OCI-LY3 (cell line): Measurements from ENCODE around the gene FOXD2.

Experiments
- H2AFZ ChIP-seq: fragments of 200-600, 300-600 bp; shearing (Covaris generic); 2 replicates; pipeline ENCODE4 v1.6.0; 2014; ENCODE audit warnings: antibody characterized with exemption, low read depth, low read length
- H3K27ac ChIP-seq: fragments of 200-600, 300-600 bp; sonication (generic); 2 replicates; pipeline ENCODE4 v1.5.1; 2014; ENCODE audit warnings: mild to moderate bottlenecking, low read length, moderate library complexity, mixed read lengths
- H3K27me3 ChIP-seq: fragments of 200-600, 300-600 bp; sonication (generic); 2 replicates; pipeline ENCODE4 v1.6.1; 2014; ENCODE audit warnings: low read depth, low read length, mixed read lengths
- H3K36me3 ChIP-seq: fragments of 200-600, 300-600 bp; sonication (generic); replicated peaks from 2 replicates; pipeline ENCODE3; 2014; ENCODE audit warnings: low read depth, low read length, mixed read lengths
- H3K4me1 ChIP-seq: fragments of 300-600, 200-600 bp; sonication (generic); 2 replicates; pipeline ENCODE4 v1.6.1; 2014; ENCODE audit warnings: low read length, mixed read lengths
- H3K4me2 ChIP-seq: fragments of 200-600, 300-600 bp; sonication (generic); 2 replicates; pipeline ENCODE4 v1.6.1; 2014; ENCODE audit warnings: low read length, mixed read lengths
- H3K4me3 ChIP-seq: fragments of 300-600, 200-600 bp; sonication (generic); 2 replicates; pipeline ENCODE4 v1.5.1; 2014; ENCODE audit warnings: antibody characterized with exemption, mild to moderate bottlenecking, low read length, moderate library complexity
- H3K79me2 ChIP-seq: fragments of 300-600, 200-600 bp; shearing (Covaris generic); 2 replicates; pipeline ENCODE4 v1.6.1; 2014; ENCODE audit warnings: mild to moderate bottlenecking, low read length, mixed read lengths
- H3K9ac ChIP-seq: fragments of 300-600, 200-600 bp; shearing (Covaris generic); 2 replicates; pipeline ENCODE4 v1.6.0; 2014; ENCODE audit warnings: mild to moderate bottlenecking, low read length, moderate library complexity
- H3K9me3 ChIP-seq: fragments of 200-600, 300-600 bp; shearing (Covaris generic); 2 replicates; pipeline ENCODE4 v1.6.1; 2014; ENCODE audit warnings: low read length, mixed read lengths; ENCODE audit not compliant: insufficient read depth
- H4K20me1 ChIP-seq: fragments of 200-600, 300-600 bp; sonication (generic); 2 replicates; pipeline ENCODE4 v1.6.1; 2016; ENCODE audit warnings: low read length, mixed read lengths; ENCODE audit not compliant: insufficient read depth
- EZH2phosphoT487 ChIP-seq: fragments of 200-600 bp; shearing (Covaris generic); IDR thresholded peaks from 2 replicates; pipeline ENCODE4 v1.6.1; 2018; ENCODE audit warnings: antibody characterized with exemption, mixed run types, low read depth
- TF ChIP-seq, protein P1 (sequence below): fragments of 200-600, 300-600 bp; sonication (generic); IDR thresholded peaks from 2 replicates; pipeline ENCODE4 v1.5.1; 2014; ENCODE audit warnings: antibody characterized with exemption, low read length, low read depth

Gene FOXD2

DNA sequence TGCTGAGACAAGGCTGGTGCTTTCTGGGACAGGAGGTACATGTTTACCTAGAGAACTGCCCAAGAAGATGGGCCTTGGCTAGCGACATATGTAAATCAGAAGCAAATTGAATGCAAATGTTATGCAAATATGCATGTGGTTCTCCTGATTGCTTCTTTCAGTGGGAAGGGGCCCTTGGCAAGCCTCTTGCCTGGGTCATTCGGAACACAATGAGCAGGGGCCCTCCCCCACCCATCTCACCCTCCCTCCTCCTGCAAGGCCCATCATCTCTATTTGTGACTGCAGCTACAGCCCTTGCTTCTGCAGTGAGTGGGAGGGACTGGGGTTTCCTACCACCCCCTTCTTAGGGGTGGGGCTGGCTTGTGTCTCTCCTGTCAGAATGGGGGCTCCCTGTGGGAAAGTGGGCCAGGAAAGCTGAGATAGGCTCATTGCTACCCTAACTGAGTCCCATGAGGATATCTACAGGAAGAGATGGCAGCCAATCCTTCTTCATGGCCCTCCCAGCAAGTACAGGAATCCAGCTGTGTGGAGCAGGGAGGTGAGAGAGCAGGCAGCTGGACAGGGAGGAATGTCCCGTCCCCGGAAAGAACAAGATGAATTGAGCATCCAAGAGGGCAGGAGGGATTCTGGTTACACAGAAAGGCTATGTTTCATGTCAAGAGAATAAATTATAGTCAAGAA is 31.0 kb downstream of the FOXD2 start:
- Histone ChIP-seq H2AFZ (no peak overlapping the region), H3K27ac (no peak overlapping the region), H3K36me3 (no peaks in the 10 kb centered on the region), H3K79me2 (no peaks in the 10 kb centered on the region), H3K9ac (no peak overlapping the region), H3K9me3 (no peaks in the 10 kb centered on the region), H3K4me1 (no peaks in the 10 kb centered on the region), H3K27me3 (no peaks in the 10 kb centered on the region), H4K20me1 (no peaks in the 10 kb centered on the region), H3K4me3 (no peak overlapping the region), H3K4me2 (no peak overlapping the region)
- TF ChIP-seq, protein P1, sequence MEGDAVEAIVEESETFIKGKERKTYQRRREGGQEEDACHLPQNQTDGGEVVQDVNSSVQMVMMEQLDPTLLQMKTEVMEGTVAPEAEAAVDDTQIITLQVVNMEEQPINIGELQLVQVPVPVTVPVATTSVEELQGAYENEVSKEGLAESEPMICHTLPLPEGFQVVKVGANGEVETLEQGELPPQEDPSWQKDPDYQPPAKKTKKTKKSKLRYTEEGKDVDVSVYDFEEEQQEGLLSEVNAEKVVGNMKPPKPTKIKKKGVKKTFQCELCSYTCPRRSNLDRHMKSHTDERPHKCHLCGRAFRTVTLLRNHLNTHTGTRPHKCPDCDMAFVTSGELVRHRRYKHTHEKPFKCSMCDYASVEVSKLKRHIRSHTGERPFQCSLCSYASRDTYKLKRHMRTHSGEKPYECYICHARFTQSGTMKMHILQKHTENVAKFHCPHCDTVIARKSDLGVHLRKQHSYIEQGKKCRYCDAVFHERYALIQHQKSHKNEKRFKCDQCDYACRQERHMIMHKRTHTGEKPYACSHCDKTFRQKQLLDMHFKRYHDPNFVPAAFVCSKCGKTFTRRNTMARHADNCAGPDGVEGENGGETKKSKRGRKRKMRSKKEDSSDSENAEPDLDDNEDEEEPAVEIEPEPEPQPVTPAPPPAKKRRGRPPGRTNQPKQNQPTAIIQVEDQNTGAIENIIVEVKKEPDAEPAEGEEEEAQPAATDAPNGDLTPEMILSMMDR, result no peak
- TF ChIP-seq EZH2phosphoT487, result no peak

DNA sequence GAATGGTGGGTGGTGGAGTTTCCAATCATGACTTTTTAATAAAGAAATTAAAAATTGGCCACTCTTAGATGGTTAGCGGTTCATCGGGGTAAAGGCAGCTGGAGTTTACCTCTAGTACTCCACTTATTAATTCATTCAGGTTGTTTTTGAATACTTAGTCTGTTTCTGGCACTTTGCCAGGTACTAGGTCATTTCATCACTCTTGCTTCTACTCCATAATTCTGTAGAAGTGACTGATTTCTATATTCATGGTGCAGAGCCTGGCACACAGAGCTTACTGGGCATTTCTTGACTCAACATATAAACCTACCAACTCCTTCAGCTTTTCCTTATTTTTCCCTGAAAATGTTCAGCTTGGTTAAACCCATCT is 31.5 kb downstream of the FOXD2 start:
- Histone ChIP-seq H3K4me1 (no peaks in the 10 kb centered on the region), H3K9me3 (no peaks in the 10 kb centered on the region), H3K9ac (no peak overlapping the region), H3K4me3 (no peak overlapping the region), H2AFZ (no peak overlapping the region), H3K36me3 (no peaks in the 10 kb centered on the region), H3K27me3 (no peaks in the 10 kb centered on the region), H3K27ac (no peak overlapping the region), H4K20me1 (no peaks in the 10 kb centered on the region), H3K4me2 (no peak overlapping the region), H3K79me2 (no peaks in the 10 kb centered on the region)
- no peak for TF ChIP-seq EZH2phosphoT487
- TF ChIP-seq, protein P1, result no peak

DNA sequence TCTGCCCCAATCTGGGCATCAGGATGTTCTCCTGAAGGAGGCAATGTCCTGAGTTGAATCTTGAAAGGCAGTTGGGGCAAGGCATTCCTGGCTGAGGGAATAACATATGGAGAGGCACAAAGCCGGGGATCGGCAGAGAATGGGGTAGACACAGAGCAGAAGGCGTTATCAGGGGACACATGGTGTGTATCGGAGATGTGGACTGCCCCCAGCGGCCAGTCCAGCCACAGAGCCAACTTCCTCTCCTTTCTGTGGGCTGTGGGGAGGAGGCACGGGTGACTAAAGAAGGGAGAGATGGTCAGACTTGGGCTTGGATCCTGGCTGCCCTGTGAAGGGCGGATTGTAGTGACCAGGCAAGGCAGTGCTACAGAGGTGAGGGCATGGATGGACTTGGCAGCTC is 32.1 kb downstream of the FOXD2 start:
- TF ChIP-seq, protein P1, result no peak
- no peak for TF ChIP-seq EZH2phosphoT487
- H3K4me3 ChIP-seq, result no peak overlapping the region
- no peaks in the 10 kb centered on the region for H3K9me3 ChIP-seq
- H3K4me1 ChIP-seq, result no peaks in the 10 kb centered on the region
- no peak overlapping the region for H3K27ac ChIP-seq
- no peaks in the 10 kb centered on the region for H4K20me1 ChIP-seq
- H3K4me2 ChIP-seq, result no peak overlapping the region
- H2AFZ ChIP-seq, result no peak overlapping the region
- no peak overlapping the region for H3K9ac ChIP-seq
- H3K27me3 ChIP-seq, result no peaks in the 10 kb centered on the region
- H3K36me3 ChIP-seq, result no peaks in the 10 kb centered on the region
- no peaks in the 10 kb centered on the region for H3K79me2 ChIP-seq

DNA sequence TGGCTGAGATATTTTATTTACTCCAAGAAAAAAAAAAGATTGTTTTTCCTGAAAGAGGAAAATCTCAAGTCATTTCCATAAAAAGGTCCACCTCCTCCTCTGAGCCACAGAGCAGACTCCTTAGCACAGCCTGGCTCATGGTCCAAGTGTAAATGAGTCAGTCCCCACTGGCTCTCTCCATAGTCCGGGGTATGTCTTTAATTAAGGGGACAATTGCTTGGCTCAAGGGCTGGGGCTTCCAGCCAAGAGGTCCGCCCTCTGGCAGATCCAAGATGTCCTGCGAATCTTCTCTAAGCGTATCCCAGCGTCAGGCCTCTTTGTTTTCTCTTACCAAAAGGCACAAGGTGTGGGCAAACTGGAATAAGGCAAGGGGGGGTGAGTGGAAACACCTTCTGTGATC is 33.3 kb downstream of the FOXD2 start:
- no peaks in the 10 kb centered on the region for H3K79me2 ChIP-seq
- H4K20me1 ChIP-seq, result no peaks in the 10 kb centered on the region
- H3K27me3 ChIP-seq, result no peaks in the 10 kb centered on the region
- no peak overlapping the region for H3K4me2 ChIP-seq
- no peak overlapping the region for H3K27ac ChIP-seq
- H3K9me3 ChIP-seq, result no peaks in the 10 kb centered on the region
- H2AFZ ChIP-seq, result no peak overlapping the region
- no peak overlapping the region for H3K4me3 ChIP-seq
- H3K36me3 ChIP-seq, result no peaks in the 10 kb centered on the region
- no peaks in the 10 kb centered on the region for H3K4me1 ChIP-seq
- H3K9ac ChIP-seq, result no peak overlapping the region
- TF ChIP-seq, protein P1, result no peak
- no peak for TF ChIP-seq EZH2phosphoT487
